SK-N-SH (cell line): ENCODE measurements around the gene XRN1. TPM values are rescaled to one million over a fixed set of nuclear protein-coding genes. Genes with fewer than 3 reads are reported as not detected.

Experiments used
- CTCF ChIA-PET: fragments of 300-600, 350-600 bp; formaldehyde crosslinking; extraction: SDS; loops from one replicate; lab custom pipeline; 2021; lab: Yijun Ruan, JAX
- POLR2A ChIA-PET: fragments of 350-600 bp; sonication (Branson Sonifier 250); formaldehyde crosslinking; extraction: SDS; loops from one replicate; lab custom pipeline; 2020; ENCODE audit warnings: antibody characterized with exemption, inconsistent platforms; lab: Yijun Ruan, JAX
- DNase-seq: peaks from one replicate; pipeline ENCODE4 v3.0.0; 2012
- H2AFZ ChIP-seq: fragments of 200-600 bp; sonication (generic); 2 replicates; pipeline ENCODE4 v1.8.1; 2016; ENCODE audit warnings: antibody characterized with exemption, mild to moderate bottlenecking, low read depth
- H3F3A ChIP-seq: fragments of 200-600 bp; sonication (generic); replicated peaks from 2 replicates; pipeline ENCODE3; 2016; ENCODE audit warnings: antibody characterized with exemption, mild to moderate bottlenecking; ENCODE audit not compliant: insufficient read depth
- H3K27ac ChIP-seq, 2 experiments: fragments of 200-500 bp in 1 of 2; fragments of 200-600 bp in 1 of 2; sonication (Bioruptor generic) in 1 of 2; sonication (generic), shearing (Covaris generic) in 1 of 2; 2 replicates each; pipeline versions ENCODE4 v1.5.1 to v1.6.1; 2014 to 2016; ENCODE audit warnings: low read depth in 2 of 2, inconsistent platforms in 1 of 2, low read length in 1 of 2, mild to moderate bottlenecking in 1 of 2, mixed read lengths in 1 of 2
- H3K27me3 ChIP-seq: fragments of 200-600 bp; sonication (generic), shearing (Covaris generic); 2 replicates; pipeline ENCODE4 v1.6.1; 2016; ENCODE audit warnings: mixed run types; ENCODE audit not compliant: insufficient read depth
- H3K36me3 ChIP-seq, 2 experiments: fragments of 200-500 bp in 1 of 2; fragments of 200-600 bp in 1 of 2; sonication (Bioruptor generic) in 1 of 2; sonication (generic) in 1 of 2; replicated peaks in 1 of 2; 2 replicates each; pipeline versions ENCODE3 to v1.5.1; 2014 to 2016; ENCODE audit warnings: low read length in 1 of 2, mild to moderate bottlenecking in 1 of 2; ENCODE audit not compliant: insufficient read depth in 2 of 2, control insufficient read depth in 1 of 2
- H3K4me1 ChIP-seq, 2 experiments: fragments of 200-500 bp in 1 of 2; fragments of 200-600 bp in 1 of 2; sonication (Bioruptor generic) in 1 of 2; sonication (generic), shearing (Covaris generic) in 1 of 2; 2 replicates each; pipeline versions ENCODE4 v1.5.1 to v1.6.1; 2014 to 2016; ENCODE audit warnings: low read depth in 1 of 2, low read length in 1 of 2, mixed run types in 1 of 2; ENCODE audit not compliant: insufficient read depth in 2 of 2, control insufficient read depth in 1 of 2
- H3K4me2 ChIP-seq: fragments of 200-600 bp; sonication (generic), shearing (Covaris generic); 2 replicates; pipeline ENCODE4 v1.6.1; 2017; ENCODE audit warnings: mixed run types
- H3K4me3 ChIP-seq, 2 experiments: fragments of 200-500 bp in 1 of 2; fragments of 200-600 bp in 1 of 2; sonication (Bioruptor generic) in 1 of 2; sonication (generic), shearing (Covaris generic) in 1 of 2; 2 replicates each; pipeline versions ENCODE4 v1.5.1 to v1.8.1; 2014 to 2016; ENCODE audit warnings: low read depth in 2 of 2, inconsistent platforms in 1 of 2, low read length in 1 of 2, mild to moderate bottlenecking in 1 of 2, mixed read lengths in 1 of 2, moderate library complexity in 1 of 2
- H3K79me2 ChIP-seq: fragments of 200-600 bp; sonication (generic); 2 replicates; pipeline ENCODE4 v1.8.1; 2017; ENCODE audit warnings: mild to moderate bottlenecking; ENCODE audit not compliant: insufficient read depth
- H3K9ac ChIP-seq: fragments of 200-600 bp; sonication (generic); 2 replicates; pipeline ENCODE4 v1.6.1; 2017; ENCODE audit warnings: mixed run types
- H3K9me2 ChIP-seq: fragments of 200-600 bp; sonication (generic); 2 replicates; pipeline ENCODE4 v1.6.1; 2017; ENCODE audit warnings: mixed run types
- H3K9me3 ChIP-seq: fragments of 200-600 bp; sonication (generic); 2 replicates; pipeline ENCODE4 v1.6.1; 2017; ENCODE audit warnings: mixed run types, mild to moderate bottlenecking, moderate library complexity
- H4K20me1 ChIP-seq: fragments of 200-600 bp; sonication (generic); 2 replicates; pipeline ENCODE4 v1.6.1; 2017; ENCODE audit warnings: mild to moderate bottlenecking, mixed run types; ENCODE audit not compliant: insufficient read depth
- CHD2 ChIP-seq: fragments of 150-350 bp; IDR thresholded peaks from 2 replicates; pipeline ENCODE4 v1.6.1; 2018; ENCODE audit warnings: low read length; ENCODE audit not compliant: partially characterized antibody
- FOSL2 ChIP-seq: IDR thresholded peaks from 2 replicates; pipeline ENCODE4 v1.4.0; 2012; ENCODE audit warnings: low read depth, mild to moderate bottlenecking, moderate library complexity, borderline replicate concordance
- FOXM1 ChIP-seq: IDR thresholded peaks from 2 replicates; pipeline ENCODE4 v1.4.0; 2012; ENCODE audit warnings: low read depth, mild to moderate bottlenecking
- GABPA ChIP-seq: IDR thresholded peaks from 2 replicates; pipeline ENCODE4 v1.4.0; 2012; ENCODE audit warnings: low read depth, mild to moderate bottlenecking
- GATA2 ChIP-seq: sonication (generic); formaldehyde crosslinking; IDR thresholded peaks from 2 replicates; pipeline ENCODE4 v1.5.0; 2020; ENCODE audit warnings: mild to moderate bottlenecking, missing genetic modification reagents
- NRF1 ChIP-seq: IDR thresholded peaks from 2 replicates; pipeline ENCODE4 v1.6.1; 2012; ENCODE audit warnings: low read depth, mild to moderate bottlenecking, low read length
- RFX5 ChIP-seq: IDR thresholded peaks from 2 replicates; pipeline ENCODE4 v1.6.1; 2012; ENCODE audit warnings: mild to moderate bottlenecking, improper control_type of control experiment, low read length
- SIN3A ChIP-seq: IDR thresholded peaks from 2 replicates; pipeline ENCODE4 v1.6.1; 2012; ENCODE audit warnings: low read depth, mild to moderate bottlenecking, low read length, moderate library complexity, borderline replicate concordance
- SMC3 ChIP-seq: IDR thresholded peaks from 2 replicates; pipeline ENCODE4 v1.6.1; 2012; ENCODE audit warnings: low read depth, low read length, improper control_type of control experiment
- TEAD4 ChIP-seq: IDR thresholded peaks from 2 replicates; pipeline ENCODE4 v1.4.0; 2012; ENCODE audit warnings: mild to moderate bottlenecking, borderline replicate concordance; ENCODE audit not compliant: insufficient read depth
- YY1 ChIP-seq: IDR thresholded peaks from 2 replicates; pipeline ENCODE4 v1.4.0; 2012; ENCODE audit warnings: low read depth, mild to moderate bottlenecking
- ZBTB33 ChIP-seq: IDR thresholded peaks from 2 replicates; pipeline ENCODE4 v1.4.0; 2012; ENCODE audit warnings: low read depth, borderline replicate concordance
- WGBS: methylation state at CpG from one replicate; pipeline ENCODE4 v1.1.6; 2017; ENCODE audit warnings: low lambda C conversion rate; 5-methylcytosine and 5-hydroxymethylcytosine counted together
- polyA plus RNA-seq, 3 experiments: library from polyadenylated mRNA; depleted of rRNA; stranded (reverse); fragments of >200 nt; gene quantifications; 2 replicates each; pipeline ENCODE4 v1.2.3, GENCODE V29; 2012
- TF ChIP-seq, protein P1 (sequence below): IDR thresholded peaks from 2 replicates; pipeline ENCODE4 v1.4.0; 2012; ENCODE audit warnings: low read depth, borderline replicate concordance

Gene XRN1
- polyA plus RNA-seq, 1 of the 3 experiments (the other 2 are of a cell fraction) = 2.7 TPM

DNA sequence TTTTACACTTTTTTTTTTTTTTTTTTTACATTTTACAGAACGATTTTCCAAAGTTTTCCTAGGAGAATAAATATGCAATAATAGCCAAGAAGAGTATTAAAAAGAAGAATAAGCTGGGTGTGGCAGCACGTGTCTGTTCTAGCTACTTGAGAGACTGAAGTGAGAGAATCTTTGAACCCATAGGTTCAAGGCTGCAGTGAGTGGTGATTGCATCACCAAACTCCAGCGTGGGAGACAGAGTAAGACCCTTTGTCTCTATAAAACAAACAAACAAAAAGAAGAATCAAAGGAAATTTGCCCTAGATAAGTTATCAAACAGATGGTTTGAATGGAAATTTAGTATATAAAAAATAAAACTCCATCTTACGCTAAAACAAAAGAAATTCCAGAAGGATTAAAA is 13.3 kb downstream of the XRN1 start:
- H3K79me2 ChIP-seq = peaks cover 52% of the 10 kb centered on the region
- peaks cover 5% of the 10 kb centered on the region; the same call in 1 of the 2 replicates for H4K20me1 ChIP-seq
- no peaks in the 10 kb centered on the region for H3K9me2 ChIP-seq
- no peaks in the 10 kb centered on the region for H3K9me3 ChIP-seq
- H3K27me3 ChIP-seq = no peaks in the 10 kb centered on the region
- no peak overlapping the region for H3K4me2 ChIP-seq
- ChIA-PET CTCF (no interaction called here), POLR2A (no interaction called here)
- WGBS = 80% methylated on average over 4 of the region's 4 CpGs
- H3K9ac ChIP-seq = no peak overlapping the region
- no peak overlapping the region for H3K4me3 ChIP-seq
- DNase-seq = no peak
- no peak overlapping the region for H3K27ac ChIP-seq
- H2AFZ ChIP-seq = no peak overlapping the region
- H3K4me1 ChIP-seq = no peaks in the 10 kb centered on the region
- TF ChIP-seq ZBTB33 = no peak
- no peak for TF ChIP-seq GATA2 (CRISPR knock-in tag)
- no peak for TF ChIP-seq CHD2
- no peak for TF ChIP-seq GABPA
- TF ChIP-seq NRF1 = no peak
- TF ChIP-seq FOXM1 = no peak
- TF ChIP-seq TEAD4 = no peak
- no peak for TF ChIP-seq YY1
- TF ChIP-seq SIN3A = no peak
- H3K36me3 ChIP-seq = peaks cover 24 to 28% of the 10 kb centered on the region in 2 experiments
- peaks cover 8% of the 10 kb centered on the region for H3F3A ChIP-seq

DNA sequence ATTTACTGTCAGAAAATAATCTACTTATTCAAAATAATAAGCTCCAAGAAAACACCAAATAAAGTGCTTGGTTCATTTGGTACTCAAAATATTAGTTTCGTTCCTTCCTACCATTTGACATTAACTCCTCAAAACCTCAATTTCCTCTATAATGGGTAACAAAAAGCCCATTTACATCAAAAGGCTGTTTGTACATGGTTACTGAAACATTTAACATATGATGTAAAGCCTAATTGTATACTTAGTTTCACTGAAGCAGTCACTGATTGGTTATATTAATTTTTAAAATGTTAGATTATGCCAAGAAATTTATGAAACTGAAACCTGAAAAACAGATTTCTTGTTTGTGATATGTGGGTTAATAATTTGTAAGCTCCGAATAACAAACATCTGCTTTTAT is 14.7 kb downstream of the XRN1 start:
- DNase-seq = no peak
- Histone ChIP-seq H3K27me3 (no peaks in the 10 kb centered on the region), H3K9me3 (no peaks in the 10 kb centered on the region), H3K9me2 (no peaks in the 10 kb centered on the region), H4K20me1 (peaks cover 5% of the 10 kb centered on the region; the same call in 1 of the 2 replicates), H3K36me3 (peaks cover 25 to 28% of the 10 kb centered on the region in 2 experiments), H3F3A (peaks cover 8% of the 10 kb centered on the region), H3K4me1 (no peaks in the 10 kb centered on the region), H2AFZ (no peak overlapping the region), H3K9ac (no peak overlapping the region), H3K4me2 (no peak overlapping the region), H3K79me2 (peaks cover 47% of the 10 kb centered on the region), H3K27ac (no peak overlapping the region), H3K4me3 (no peak overlapping the region)
- ChIA-PET CTCF (no interaction called here), POLR2A (no interaction called here)
- WGBS = 91% methylated on average over 2 of the region's 2 CpGs
- TF ChIP-seq TEAD4 (no peak), SMC3 (no peak)

- no peaks in the 10 kb centered on the region for H3K27me3 ChIP-seq
- peaks cover 28 to 45% of the 10 kb centered on the region in 2 experiments for H3K36me3 ChIP-seq
- DNase-seq = no peak
- CTCF ChIA-PET = no interaction called here
- H3K9me3 ChIP-seq = no peaks in the 10 kb centered on the region
- H3K9me2 ChIP-seq = no peaks in the 10 kb centered on the region
- no peak overlapping the region for H3K27ac ChIP-seq
- no peaks in the 10 kb centered on the region for H4K20me1 ChIP-seq
- H3F3A ChIP-seq = peaks cover 8% of the 10 kb centered on the region
- H3K4me3 ChIP-seq = no peak overlapping the region
- peaks cover 19% of the 10 kb centered on the region for H3K79me2 ChIP-seq
- no peak overlapping the region for H2AFZ ChIP-seq
- no peak overlapping the region for H3K4me2 ChIP-seq
- no peak overlapping the region for H3K9ac ChIP-seq
- TF ChIP-seq GATA2 (CRISPR knock-in tag) (no peak), RFX5 (no peak), GABPA (no peak), CHD2 (no peak), FOSL2 (no peak)
- TF ChIP-seq, protein P1, sequence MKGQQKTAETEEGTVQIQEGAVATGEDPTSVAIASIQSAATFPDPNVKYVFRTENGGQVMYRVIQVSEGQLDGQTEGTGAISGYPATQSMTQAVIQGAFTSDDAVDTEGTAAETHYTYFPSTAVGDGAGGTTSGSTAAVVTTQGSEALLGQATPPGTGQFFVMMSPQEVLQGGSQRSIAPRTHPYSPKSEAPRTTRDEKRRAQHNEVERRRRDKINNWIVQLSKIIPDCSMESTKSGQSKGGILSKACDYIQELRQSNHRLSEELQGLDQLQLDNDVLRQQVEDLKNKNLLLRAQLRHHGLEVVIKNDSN = no peak
- no peaks in the 10 kb centered on the region for H3K4me1 ChIP-seq
- POLR2A ChIA-PET = no interaction called here
Measured at GRCh38 chr3:142429582-142429981, 18.3 kb downstream of the XRN1 start.
